Kidney (tissue), 14 donors: ENCODE data around the gene WLS. TPM values are rescaled to one million over a fixed set of nuclear protein-coding genes. Genes with fewer than 3 reads are reported as not detected.

ENCODE experiments used
- DNase-seq, 5 donors: peaks; one replicate each; pipeline ENCODE4 v3.0.0-alpha.2; 2013 to 2020
- FAIRE-seq: peaks from 2 replicates; lab custom pipeline; 2012; peaks lifted over from hg19 to GRCh38; lab: Jason Lieb, UNC
- H3K27ac ChIP-seq, 2 donors: one replicate each; pipeline ENCODE4 v1.7.0; 2013; ENCODE audit warnings: low read depth in 2 of 2, low read length in 2 of 2, inconsistent platforms in 1 of 2
- H3K27me3 ChIP-seq: one replicate; pipeline ENCODE4 v1.7.1; 2013; ENCODE audit warnings: low read length, inconsistent platforms; ENCODE audit not compliant: control insufficient read depth, insufficient read depth
- H3K36me3 ChIP-seq, 3 donors: one replicate each; pipeline versions ENCODE4 v1.7.0 to v1.7.1; 2013; ENCODE audit warnings: low read length in 3 of 3, control low read depth in 1 of 3, inconsistent platforms in 1 of 3; ENCODE audit not compliant: insufficient read depth in 3 of 3, control insufficient read depth in 2 of 3
- H3K4me1 ChIP-seq, 3 donors: one replicate each; pipeline versions ENCODE4 v1.7.0 to v1.7.1; 2013; ENCODE audit warnings: low read length in 3 of 3, inconsistent platforms in 1 of 3, low read depth in 1 of 3; ENCODE audit not compliant: control insufficient read depth in 2 of 3, insufficient read depth in 2 of 3
- H3K4me3 ChIP-seq, 3 donors: one replicate each; pipeline versions ENCODE4 v1.7.0 to v1.8.1; 2013; ENCODE audit warnings: low read length in 3 of 3, control low read depth in 1 of 3, inconsistent platforms in 1 of 3
- H3K9ac ChIP-seq, 3 donors: one replicate each; pipeline versions ENCODE4 v1.7.0 to v1.7.1; 2013; ENCODE audit warnings: low read length in 3 of 3, control low read depth in 1 of 3, inconsistent platforms in 1 of 3
- H3K9me3 ChIP-seq, 3 donors: one replicate each; pipeline versions ENCODE4 v1.7.0 to v1.7.1; 2013; ENCODE audit warnings: low read length in 3 of 3, control low read depth in 1 of 3, inconsistent platforms in 1 of 3; ENCODE audit not compliant: control insufficient read depth in 2 of 3, insufficient read depth in 1 of 3
- CTCF ChIP-seq: IDR thresholded peaks from 3 replicates; pipeline ENCODE4 v1.5.1; 2012; ENCODE audit warnings: mild to moderate bottlenecking, moderate library complexity, borderline replicate concordance; ENCODE audit not compliant: insufficient read depth; ENCODE audit errors: extremely low read depth
- intact Hi-C: fragments of 100-400 bp; cut with DNase I; formaldehyde crosslinking; loops from one replicate; pipeline ENCODE4 v1.11.1; 2022
- polyA plus RNA-seq: library from polyadenylated mRNA; stranded (reverse); fragments of 350-450 nt; fragmentation: Illumina TruSeq; extraction: RNeasy Lipid Tissue Mini Kit (QIAGEN cat#74804); gene quantifications from one replicate; pipeline ENCODE4 v1.2.3, GENCODE V29; 2014; ENCODE audit warnings: low read depth, low replicate concordance; ENCODE audit not compliant: insufficient read depth
- total RNA-seq: library from RNA; stranded (reverse); fragmentation: NEBNext Ultra II Directional; extraction: Animal tissue kit (Norgen Biotek cat#: 25700); gene quantifications from one replicate; pipeline ENCODE4 v1.2.1, GENCODE V29; 2021
- donor health status: control.
- donor health status: control.
- donor health status: control.
- donor health status: control.
- donor health status: control.
- donor health status: DM: yes; HTN: yes; CAD: no.
- donor health status: Normal renal cell carcinoma (clear cell type).

WLS gene
- total and polyA plus RNA-seq, 2 donors from 2014 or later = 92.3 to 147 TPM

DNA sequence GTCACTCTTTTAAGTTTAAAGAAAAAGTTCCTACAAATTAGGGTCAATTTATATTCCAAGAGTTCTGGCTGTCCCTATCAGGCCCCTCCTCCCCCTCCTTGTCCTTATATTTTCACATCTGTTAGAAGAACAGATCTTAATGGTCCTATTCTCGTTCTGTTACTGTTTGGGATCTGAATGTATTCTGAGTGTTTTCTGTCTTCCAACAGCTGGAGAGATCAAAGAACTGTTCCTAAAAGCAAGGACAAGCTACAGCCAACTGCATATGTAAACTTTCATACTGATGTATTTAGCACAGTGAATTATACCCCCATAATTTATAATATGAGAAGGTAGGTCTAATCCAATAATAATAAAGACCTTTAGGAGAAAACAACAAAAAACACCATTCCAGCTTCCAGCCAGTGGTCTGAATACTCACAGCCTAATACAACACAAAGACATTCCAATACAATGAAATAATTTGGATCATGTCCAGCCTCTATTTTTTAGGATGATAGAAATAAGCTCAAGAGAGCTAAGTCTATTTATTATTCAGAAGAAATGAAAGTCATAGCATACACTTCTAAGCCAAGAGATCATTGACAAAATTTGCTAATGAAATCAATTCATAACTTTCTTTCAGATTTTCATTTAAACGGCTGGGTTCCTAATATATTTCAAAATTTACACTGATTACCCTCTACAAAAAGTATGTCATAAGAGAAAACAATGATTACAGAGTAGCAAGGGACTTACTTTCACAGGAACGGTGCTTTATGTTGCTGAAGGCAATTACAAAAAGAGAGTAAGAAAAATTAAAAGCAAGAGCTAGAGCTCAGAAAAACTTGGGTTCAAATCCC, 25.3 kb downstream of the WLS start:
- Histone ChIP-seq H3K36me3 (no peaks in the 10 kb centered on the region), H3K4me3 (no peak overlapping the region), H3K27me3 (no peaks in the 10 kb centered on the region), H3K9me3 (no peaks in the 10 kb centered on the region), H3K27ac (no peak overlapping the region), H3K9ac (no peak overlapping the region), H3K4me1 (peaks cover 0 to 32% (median 0%) of the 10 kb centered on the region in 3 donors)
- TF ChIP-seq CTCF = no peak
- intact Hi-C loops = no loop called here
- DNase-seq (peak in 2 of 5 donors; percentile 65 to 84), FAIRE-seq (no peak)

DNA sequence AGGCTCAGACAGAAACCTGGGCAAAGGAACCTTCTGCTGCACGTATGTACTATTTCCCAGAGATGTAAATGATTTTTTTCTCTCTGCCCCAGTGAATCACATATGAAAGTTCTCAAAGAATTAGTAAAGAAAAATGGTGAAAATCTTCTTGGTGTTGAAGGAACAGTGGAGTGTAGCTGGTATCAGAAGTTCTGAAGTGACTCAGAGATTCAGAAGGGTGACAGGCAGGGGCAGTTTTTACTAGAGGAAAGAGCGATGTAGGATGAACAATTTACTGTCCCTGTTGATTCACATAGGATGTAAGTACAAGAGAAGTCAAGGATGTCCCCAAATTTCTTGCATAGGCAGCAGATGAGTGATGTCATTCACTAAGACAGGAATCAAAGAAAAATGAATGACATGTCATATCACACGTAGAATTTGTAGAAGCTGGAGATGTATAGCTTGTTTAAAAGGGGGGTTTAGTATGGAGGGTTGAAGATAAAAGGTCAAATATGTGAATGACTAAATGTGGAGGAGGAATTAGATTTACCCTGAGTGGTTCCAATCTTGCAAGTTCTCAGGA, 26.4 kb downstream of the WLS start:
- Histone ChIP-seq H3K27ac (peak overlapping the region in 1 of 2 donors; percentile 1), H3K9me3 (no peaks in the 10 kb centered on the region)

GRCh38 chr1:68204977-68205630, 27.2 kb downstream of the WLS start:
- FAIRE-seq = no peak
- Histone ChIP-seq H3K9me3 (no peaks in the 10 kb centered on the region), H3K27ac (peak overlapping the region; percentile 1 to 16), H3K4me3 (no peak overlapping the region), H3K27me3 (no peaks in the 10 kb centered on the region), H3K36me3 (no peaks in the 10 kb centered on the region), H3K4me1 (peaks cover 0 to 13% (median 0%) of the 10 kb centered on the region in 3 donors), H3K9ac (no peak overlapping the region)
- no peak for DNase-seq
- intact Hi-C loops = no loop called here
- no peak for TF ChIP-seq CTCF

More for the DNA sequence above, 26.4 kb downstream of the WLS start:
- Histone ChIP-seq H3K27me3 (no peaks in the 10 kb centered on the region), H3K36me3 (no peaks in the 10 kb centered on the region), H3K4me1 (peaks cover 0 to 21% (median 0%) of the 10 kb centered on the region in 3 donors), H3K4me3 (no peak overlapping the region), H3K9ac (no peak overlapping the region)
- intact Hi-C loops = no loop called here
- TF ChIP-seq CTCF = no peak
- FAIRE-seq (no peak), DNase-seq (no peak)
